DMS114 treated with DMSO at 0.1 percent for 48 hours (cell line): Measurements from ENCODE around the gene FARP2.
"Not testable (repeated sequence)": the region's sequence is repeated elsewhere in the genome, so short reads cannot be mapped to it uniquely, and the experiment has no call there.

Source experiments
- DNase-seq: peaks from one replicate; lab custom pipeline; 2025; ENCODE audit not compliant: unreplicated experiment; lab: John Stamatoyannopoulos, UW

The FARP2 gene

GRCh38 chr2:241519669-241520068, 163.6 kb downstream of the FARP2 start:
- DNase-seq: no peak

DNA sequence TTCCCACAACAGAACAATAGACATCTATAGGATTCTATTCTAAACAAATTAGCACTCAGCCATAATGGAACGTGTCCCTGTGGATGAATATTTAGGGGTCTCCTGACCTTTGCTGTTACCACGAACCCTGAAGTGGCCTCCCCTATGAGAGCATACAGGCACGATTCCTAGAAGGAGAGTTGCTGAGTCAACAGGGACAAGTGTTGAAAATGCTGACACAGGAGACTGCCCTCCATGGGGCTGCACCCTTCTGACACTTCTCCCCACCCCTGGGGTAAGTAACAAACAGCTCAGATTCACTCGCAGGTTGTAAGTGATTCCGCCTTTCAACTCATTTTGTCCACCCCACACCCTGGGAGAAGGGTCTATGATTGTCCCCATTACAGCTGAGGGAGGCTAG, 166.4 kb downstream of the FARP2 start:
- DNase-seq: no peak

DNA sequence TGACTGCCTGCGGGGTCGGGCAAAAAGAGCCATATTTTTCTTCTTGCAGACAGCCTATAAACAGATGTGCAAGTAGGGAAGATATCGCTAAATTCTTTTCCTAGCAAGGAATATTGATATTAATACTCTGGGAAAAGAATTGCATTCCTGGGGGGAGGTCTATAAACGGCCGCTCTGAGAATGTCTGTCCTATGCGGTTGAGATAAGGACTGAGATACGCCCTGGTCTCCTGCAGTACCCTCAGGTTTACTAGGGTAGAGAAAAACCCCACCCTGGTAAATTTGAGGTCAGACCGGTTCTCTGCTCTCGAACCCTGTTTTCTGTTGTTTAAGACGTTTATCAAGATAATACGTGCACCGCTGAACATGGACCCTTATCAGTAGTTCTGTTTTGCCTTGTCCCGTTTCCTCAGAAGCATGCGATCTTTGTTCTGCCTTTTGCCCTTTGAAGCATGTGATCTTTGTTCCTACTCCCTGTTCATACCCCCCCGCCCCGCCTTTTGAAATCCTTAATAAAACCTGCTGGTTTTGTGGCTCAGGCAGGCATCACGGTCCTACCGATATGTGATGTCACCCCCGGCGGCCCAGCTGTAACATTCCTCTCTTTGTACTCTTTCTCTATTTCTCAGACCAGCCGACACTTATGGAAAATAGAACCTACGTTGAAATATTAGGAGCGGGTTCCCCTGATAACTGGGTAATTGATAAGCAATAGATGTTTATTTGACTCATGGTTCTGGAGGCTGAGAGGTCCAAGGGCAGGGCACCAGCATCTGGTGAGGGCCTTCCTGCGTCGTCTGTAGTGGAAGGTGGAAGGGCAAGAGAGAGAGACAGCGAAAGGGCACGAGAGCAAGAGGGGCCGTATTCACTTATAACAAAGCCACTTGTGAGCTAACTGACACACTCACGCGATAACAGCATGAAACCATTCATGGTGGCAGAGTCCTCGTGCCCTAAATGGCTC, 170.0 kb downstream of the FARP2 start:
- DNase-seq: not testable (repeated sequence)

- no peak for DNase-seq
These were observed 174.5 kb downstream of the FARP2 start for GRCh38 chr2:241530571-241530970.

DNA sequence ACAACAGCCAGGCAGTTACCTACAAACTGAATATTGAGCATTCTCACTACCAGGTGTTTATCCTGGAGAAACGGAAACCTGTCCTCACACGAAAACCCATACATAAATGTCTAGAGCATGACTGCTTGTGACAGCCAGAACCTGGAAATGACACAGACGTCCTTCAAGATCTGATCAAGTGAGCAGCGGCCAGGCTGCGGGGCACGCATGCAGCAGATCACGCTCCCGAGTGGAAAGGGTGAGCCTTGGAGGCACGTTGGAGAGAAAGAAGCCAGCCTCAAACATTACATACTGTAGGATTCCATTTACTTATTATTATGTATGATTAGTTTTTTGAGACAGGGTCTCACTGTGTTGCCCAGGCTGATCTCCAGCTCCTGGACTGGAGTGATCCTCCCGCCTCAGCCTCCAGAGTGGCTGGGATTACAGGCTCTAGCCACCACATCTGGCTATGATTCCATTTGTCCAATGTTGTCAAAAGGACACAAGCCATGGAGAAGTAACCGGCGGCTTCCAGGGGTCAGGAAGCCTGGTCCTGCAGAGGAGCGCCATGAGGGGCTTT, 175.2 kb downstream of the FARP2 start:
- DNase-seq: no peak

- DNase-seq: no peak
These were observed 176.1 kb downstream of the FARP2 start for GRCh38 chr2:241532168-241532567.

- DNase-seq: no peak
These were observed 176.9 kb downstream of the FARP2 start for GRCh38 chr2:241532733-241533601.

- DNase-seq: no peak
These were observed 178.2 kb downstream of the FARP2 start for GRCh38 chr2:241534293-241534692.

GRCh38 chr2:241534701-241535375, 178.8 kb downstream of the FARP2 start:
- no peak for DNase-seq

DNA sequence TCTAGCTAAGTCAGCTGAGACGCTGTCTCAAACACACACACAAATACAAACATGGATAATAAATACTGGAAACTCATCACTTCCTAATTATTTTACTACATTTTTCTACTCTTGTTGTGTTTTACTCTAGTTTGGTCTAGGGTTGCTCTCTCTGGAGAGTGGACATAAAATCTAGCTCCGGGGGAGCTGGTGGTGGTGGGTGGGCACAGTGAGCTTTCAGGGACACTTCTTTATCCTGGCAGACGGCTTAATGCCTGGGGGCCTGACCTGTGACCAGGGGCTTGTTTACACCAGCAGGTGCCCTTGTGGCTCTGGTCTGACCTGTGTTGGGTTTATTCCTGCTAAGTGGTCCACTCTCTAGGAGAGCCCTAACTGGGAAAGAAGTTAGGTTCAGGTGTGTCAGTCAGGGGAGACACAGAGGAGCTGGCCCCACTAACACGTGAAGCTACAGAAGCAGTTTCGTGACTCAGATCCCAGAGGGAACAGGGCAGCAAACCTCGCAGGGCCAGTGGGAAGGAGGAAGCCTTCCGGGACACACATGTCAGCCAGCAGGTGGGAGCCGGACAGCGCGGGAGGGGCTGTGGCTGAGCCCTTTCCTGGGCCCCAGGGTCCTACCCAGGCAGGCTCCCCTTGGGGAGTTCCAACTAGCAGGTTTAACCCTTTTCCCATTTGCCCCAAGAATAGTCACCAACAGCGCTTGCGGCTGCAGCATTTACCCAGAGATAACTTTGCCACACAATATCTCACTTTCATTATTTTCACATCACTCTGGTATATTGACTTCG, 180.0 kb downstream of the FARP2 start:
- no peak for DNase-seq

GRCh38 chr2:241538838-241539615, 182.9 kb downstream of the FARP2 start:
- DNase-seq: no peak

- DNase-seq: no peak
These were observed 183.7 kb downstream of the FARP2 start for GRCh38 chr2:241539616-241540374.

GRCh38 chr2:241540401-241540770, 184.3 kb downstream of the FARP2 start:
- no peak for DNase-seq

- DNase-seq: peak; percentile 15
These were observed 184.9 kb downstream of the FARP2 start for GRCh38 chr2:241540771-241541561.

GRCh38 chr2:241541564-241542277, 185.6 kb downstream of the FARP2 start:
- no peak for DNase-seq

DNA sequence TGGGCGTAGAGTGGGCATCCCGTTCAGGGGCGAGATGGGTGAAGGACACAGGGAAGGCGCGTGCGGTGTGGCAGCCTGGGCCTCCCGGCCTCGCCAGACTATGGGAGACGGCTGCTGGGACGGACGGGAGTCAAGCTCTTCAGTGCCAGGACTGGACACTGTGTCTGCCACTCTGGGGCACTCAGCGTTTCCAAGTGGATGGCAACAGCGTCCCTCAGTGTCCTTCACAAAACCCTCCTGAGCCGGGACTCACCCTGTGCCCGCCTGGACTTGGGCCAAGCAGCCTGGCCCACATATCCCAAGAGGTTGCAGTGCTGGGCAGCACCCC, 186.2 kb downstream of the FARP2 start:
- no peak for DNase-seq
